Measurements from ENCODE around the gene MVB12A. TPM values are rescaled to one million over a fixed set of nuclear protein-coding genes. Genes with fewer than 3 reads are reported as not detected.
A peak's percentile ranks its signal among the peaks of the same experiment; 100 is the strongest.

MVB12A gene
- total and polyA plus RNA-seq, 2 of the 8 experiments (the other 6 are each of a cell fraction or from before 2014, with no cell fraction given) = 37.9 to 76.6 TPM

GRCh38 chr19:17469092-17469480, 49.2 kb downstream of the MVB12A start:
- Histone ChIP-seq H3K4me3 (ENCODE audit: extremely low read depth in 1 of 4, insufficient read depth in 2 of 4, low read depth in 3 of 4, low read length in 4 of 4) (peak overlapping the region; percentile 70 to 84 (median 76)), H3K56ac (replicated peaks; ENCODE audit: insufficient read length, low read depth, low read length) (no peak overlapping the region), H3K79me1 (ENCODE audit: low read depth, low read length) (no peaks in the 10 kb centered on the region), H3K18ac (ENCODE audit: extremely low read depth, low read length) (no peak overlapping the region; the same call in 1 of the 2 replicates), H2BK15ac (ENCODE audit: low read length) (no peak overlapping the region; the same call in 1 of the 2 replicates), H3K9ac (replicated peaks in 1 of 4; ENCODE audit: extremely low read depth in 1 of 4, low read depth in 3 of 4, low read length in 3 of 4) (peak overlapping the region in 2 of 4 experiments; percentile 6 to 8; a peak in 1 of 7 replicates), H3K36me3 (ENCODE audit: control insufficient read depth in 2 of 4, insufficient read depth in 4 of 4, low read length in 3 of 4) (no peaks in the 10 kb centered on the region), H4K5ac (ENCODE audit: insufficient read length, low read depth, low read length) (no peak overlapping the region), H2BK120ac (replicated peaks; ENCODE audit: low read depth, low read length) (no peak overlapping the region), H2BK5ac (ENCODE audit: low read depth, low read length) (no peak overlapping the region), H3K4ac (replicated peaks; ENCODE audit: insufficient read length, low read depth, low read length) (no peak overlapping the region), H2AK5ac (ENCODE audit: low read depth, low read length) (no peak overlapping the region), H3K9me3 (ENCODE audit: insufficient read depth in 2 of 2, low read depth in 1 of 2, low read length in 1 of 2) (no peaks in the 10 kb centered on the region), H2BK12ac (ENCODE audit: low read depth, low read length) (no peak overlapping the region), H3K27me3 (replicated peaks in 1 of 4; ENCODE audit: control insufficient read depth in 3 of 4, extremely low read depth in 1 of 4, insufficient read depth in 3 of 4, low read length in 3 of 4) (peaks cover 0 to 11% (median 5%) of the 10 kb centered on the region in 4 experiments; a peak in 3 of 7 replicates), H2BK20ac (ENCODE audit: low read length) (no peak overlapping the region), H4K91ac (replicated peaks; ENCODE audit: insufficient read length, low read length) (no peak overlapping the region), H3K23me2 (ENCODE audit: low read depth, low read length) (peaks cover 16% of the 10 kb centered on the region; the same call in 1 of the 2 replicates), H3K4me2 (ENCODE audit: insufficient read depth in 1 of 2, low read depth in 2 of 2, low read length in 2 of 2) (peak overlapping the region; percentile 89 to 91), H4K8ac (ENCODE audit: extremely low read depth, insufficient read depth, low read length) (no peak overlapping the region), H3K14ac (ENCODE audit: insufficient read length) (no peak overlapping the region), H3K4me1 (replicated peaks in 1 of 4; ENCODE audit: control insufficient read depth in 3 of 4, insufficient read depth in 4 of 4, low read length in 3 of 4) (peaks cover 0 to 20% (median 8%) of the 10 kb centered on the region in 4 experiments; a peak in 5 of 7 replicates), H4K20me1 (replicated peaks in 1 of 2; ENCODE audit: control insufficient read depth in 1 of 2, insufficient read depth in 2 of 2, low read length in 2 of 2) (no peaks in the 10 kb centered on the region), H2AFZ (ENCODE audit: low read length) (peak overlapping the region; percentile 43; the same call in 1 of the 2 replicates), H3K23ac (ENCODE audit: insufficient read length) (no peak overlapping the region), H3K79me2 (ENCODE audit: control insufficient read depth in 1 of 2, insufficient read depth in 2 of 2, low read length in 2 of 2) (no peaks in the 10 kb centered on the region), H3K27ac (ENCODE audit: low read depth, low read length) (no peak overlapping the region)
- DNase-seq (ENCODE audit: low read depth in 1 of 2, low spot score in 2 of 2) = no peak
- 4% methylated on average over 19 of the region's 19 CpGs; no CpG with 5 or more reads in 1 of the 2 experiments for WGBS, 2 experiments (ENCODE audit: extremely low coverage in 1 of 2, insufficient coverage in 1 of 2, insufficient read length in 1 of 2, insufficient replicate concordance in 2 of 2, low coverage in 1 of 2, low lambda C conversion rate in 2 of 2, missing lambda C conversion rate in 1 of 2)
- no peak for FAIRE-seq
- ChIA-PET POLR2A (ENCODE audit: partially characterized antibody) (interaction anchor here (1.0 kb wide), 1 partner anchor 44 kb away, joined by 3 read pairs; no protein-coding TSS in a partner anchor), CTCF (ENCODE audit: partially characterized antibody) (interaction anchor here (0.8 to 4.3 kb wide), 7 partner anchors 14 to 75 kb away, joined by 3 to 39 read pairs (median 3); partner anchors contain the start of gene CCDC194)
- TF ChIP-seq E2F6 (IDR thresholded peaks at IDR 0.05) (no peak), EGR1 (IDR thresholded peaks at IDR 0.05; ENCODE audit: borderline replicate concordance, low read depth, low read length) (no peak), TAF1 (IDR thresholded peaks at IDR 0.05; ENCODE audit: low read depth, low read length) (no peak), ASH2L (IDR thresholded peaks at IDR 0.05; ENCODE audit: low read length) (no peak), SRF (IDR thresholded peaks at IDR 0.05; ENCODE audit: low read depth, low read length) (no peak), SIN3A (conservative IDR thresholded peaks at IDR 0.05 in 1 of 2, IDR thresholded peaks at IDR 0.05 in 1 of 2; ENCODE audit: low read depth in 1 of 2, low read length in 2 of 2) (no peak), POU5F1 (IDR thresholded peaks at IDR 0.05; ENCODE audit: low read depth, low read length) (no peak), KDM1A (IDR thresholded peaks at IDR 0.05; ENCODE audit: borderline replicate concordance, low read length) (no peak), HDAC2 (IDR thresholded peaks at IDR 0.05; ENCODE audit: borderline replicate concordance in 1 of 2, low read depth in 2 of 2, low read length in 2 of 2) (0 out of 4 replicates have a peak, but pooled peaks of 1 of the 2 experiments have one; percentile 19)
